ENCODE measurements around the gene PGF.
"Not testable (repeated sequence)": the region's sequence is repeated elsewhere in the genome, so short reads cannot be mapped to it uniquely, and the experiment has no call there.

DNA sequence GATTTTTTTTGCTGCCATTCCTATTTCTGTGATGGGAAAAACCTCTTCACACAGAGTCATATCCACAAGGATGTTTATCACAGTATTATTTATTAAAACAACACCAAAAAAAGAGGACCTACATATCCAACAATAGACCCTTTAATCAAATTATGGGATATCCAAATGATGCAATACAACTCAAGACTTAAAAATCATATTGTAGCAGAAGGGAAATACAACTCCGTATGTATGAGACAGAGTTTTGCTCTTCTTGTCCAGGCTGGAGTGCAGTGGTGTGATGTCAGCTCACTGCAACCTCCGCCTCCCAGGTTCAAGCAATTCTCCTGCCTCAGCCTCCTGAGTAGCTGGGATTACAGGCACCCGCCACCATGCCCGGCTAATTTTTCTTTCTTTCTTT is 22.5 kb downstream of the PGF start:
- TF ChIP-seq CTCF, POLR2A (IDR thresholded peaks at IDR 0.05): not testable (repeated sequence)

Measured in adrenal gland (tissue), 5 donors.